IMR-90 (cell line): ENCODE measurements around the gene TMEM139. TPM values are rescaled to one million over a fixed set of nuclear protein-coding genes. Genes with fewer than 3 reads are reported as not detected.

Experiments used
- ATAC-seq: fragments of 200-7000 bp; cut with Tn5 transposase; 2 replicates; pipeline ENCODE4 v1.9.1; 2020; ENCODE audit warnings: low read depth, mild to moderate bottlenecking, moderate library complexity
- BruUV-seq: library from RNA; stranded (reverse); fragments of 400-500 nt; replicated peaks from 2 replicates; lab custom pipeline; 2021; lab: Mats Ljungman, UMichigan
- CTCF ChIA-PET: fragments of 300-600 bp; formaldehyde crosslinking; extraction: SDS; loops from one replicate; lab custom pipeline; 2021; ENCODE audit warnings: antibody characterized with exemption; lab: Yijun Ruan, JAX
- POLR2A ChIA-PET: fragments of 300-600 bp; sonication (Branson Sonifier 250); formaldehyde crosslinking; loops from one replicate; lab custom pipeline; 2022; ENCODE audit warnings: antibody characterized with exemption; ENCODE audit not compliant: unreplicated experiment; lab: Charles Lee
- DNase-seq: peaks from one replicate; pipeline ENCODE4 v3.0.0; 2013
- H2AFZ ChIP-seq: replicated peaks from 2 replicates; pipeline ENCODE3; 2013; ENCODE audit warnings: low read length, mild to moderate bottlenecking; ENCODE audit not compliant: poor library complexity
- H2AK5ac ChIP-seq: 2 replicates; pipeline ENCODE4 v1.6.1; 2013; ENCODE audit warnings: low read depth, low read length, inconsistent platforms
- H2AK9ac ChIP-seq: replicated peaks from 2 replicates; pipeline ENCODE3; 2013; ENCODE audit warnings: mild to moderate bottlenecking, low read depth, low read length, moderate library complexity; ENCODE audit not compliant: poor library complexity
- H2BK120ac ChIP-seq: 2 replicates; pipeline ENCODE4 v1.6.1; 2013; ENCODE audit warnings: low read depth, low read length, inconsistent platforms
- H2BK15ac ChIP-seq: 3 replicates; pipeline ENCODE4 v1.6.1; 2013; ENCODE audit warnings: low read depth, low read length, inconsistent platforms
- H2BK20ac ChIP-seq: 2 replicates; pipeline ENCODE4 v1.6.1; 2013; ENCODE audit warnings: low read depth, mild to moderate bottlenecking, inconsistent platforms, low read length, moderate library complexity
- H2BK5ac ChIP-seq: 2 replicates; pipeline ENCODE4 v1.6.1; 2013; ENCODE audit warnings: mild to moderate bottlenecking, low read depth, low read length, inconsistent platforms; ENCODE audit not compliant: poor library complexity, severe bottlenecking
- H3K14ac ChIP-seq: replicated peaks from 2 replicates; pipeline ENCODE4 v1.6.1; 2013; ENCODE audit warnings: low read depth, low read length, inconsistent platforms
- H3K18ac ChIP-seq: 2 replicates; pipeline ENCODE4 v1.6.1; 2013; ENCODE audit warnings: low read depth, low read length, control low read depth
- H3K23ac ChIP-seq: 2 replicates; pipeline ENCODE4 v1.6.1; 2013; ENCODE audit warnings: low read depth, low read length, inconsistent platforms
- H3K27ac ChIP-seq: 2 replicates; pipeline ENCODE4 v1.5.1; 2013; ENCODE audit warnings: mild to moderate bottlenecking, control low read depth, low read length; ENCODE audit not compliant: insufficient read depth
- H3K27me3 ChIP-seq: 2 replicates; pipeline ENCODE4 v1.6.1; 2013; ENCODE audit warnings: low read length; ENCODE audit not compliant: control insufficient read depth, insufficient read depth
- H3K36me3 ChIP-seq: 2 replicates; pipeline ENCODE4 v1.6.1; 2013; ENCODE audit warnings: low read length, mixed read lengths; ENCODE audit not compliant: control insufficient read depth, insufficient read depth
- H3K4ac ChIP-seq: 2 replicates; pipeline ENCODE4 v1.6.1; 2013; ENCODE audit warnings: low read depth, low read length, inconsistent platforms
- H3K4me1 ChIP-seq: 2 replicates; pipeline ENCODE4 v1.6.1; 2013; ENCODE audit warnings: low read length, mixed read lengths; ENCODE audit not compliant: control insufficient read depth, insufficient read depth
- H3K4me2 ChIP-seq: 2 replicates; pipeline ENCODE4 v1.6.1; 2013; ENCODE audit warnings: low read depth, mild to moderate bottlenecking, control low read depth, low read length, moderate library complexity
- H3K4me3 ChIP-seq: 2 replicates; pipeline ENCODE4 v1.5.1; 2013; ENCODE audit warnings: low read depth, mild to moderate bottlenecking, control low read depth, low read length, moderate library complexity; ENCODE audit not compliant: insufficient read depth
- H3K56ac ChIP-seq: 2 replicates; pipeline ENCODE4 v1.6.1; 2013; ENCODE audit warnings: low read length, inconsistent platforms; ENCODE audit not compliant: insufficient read depth; ENCODE audit errors: extremely low read depth
- H3K79me1 ChIP-seq, 2 experiments: 2 replicates each; pipeline ENCODE4 v1.6.1; 2013; ENCODE audit warnings: low read length in 2 of 2, inconsistent platforms in 1 of 2, low read depth in 1 of 2
- H3K9ac ChIP-seq: 2 replicates; pipeline ENCODE4 v1.6.1; 2013; ENCODE audit warnings: low read depth, low read length, control low read depth
- H3K9me1 ChIP-seq: 2 replicates; pipeline ENCODE4 v1.6.1; 2013; ENCODE audit warnings: low read length, inconsistent platforms; ENCODE audit not compliant: insufficient read depth
- H3K9me3 ChIP-seq: 2 replicates; pipeline ENCODE4 v1.6.1; 2013; ENCODE audit warnings: low read length; ENCODE audit not compliant: control insufficient read depth, insufficient read depth
- H4K20me1 ChIP-seq: 2 replicates; pipeline ENCODE4 v1.6.1; 2013; ENCODE audit warnings: low read length, inconsistent platforms; ENCODE audit not compliant: insufficient read depth
- H4K5ac ChIP-seq: 2 replicates; pipeline ENCODE4 v1.6.1; 2013; ENCODE audit warnings: mild to moderate bottlenecking, low read depth, low read length, control low read depth
- H4K8ac ChIP-seq, 2 experiments: 2 replicates each; pipeline ENCODE4 v1.6.1; 2013; ENCODE audit warnings: low read depth in 2 of 2, low read length in 2 of 2, control low read depth in 1 of 2, inconsistent platforms in 1 of 2
- H4K91ac ChIP-seq: 2 replicates; pipeline ENCODE4 v1.6.1; 2013; ENCODE audit warnings: low read depth, low read length, inconsistent platforms; ENCODE audit not compliant: insufficient read depth
- BHLHE40 ChIP-seq: fragments of 150-350 bp; IDR thresholded peaks from 2 replicates; pipeline ENCODE4 v1.6.1; 2016; ENCODE audit warnings: mild to moderate bottlenecking, low read depth, low read length
- CHD1 ChIP-seq: IDR thresholded peaks from 2 replicates; pipeline ENCODE4 v1.6.1; 2012; ENCODE audit warnings: low read depth, low read length, improper control_type of control experiment
- CTCF ChIP-seq: conservative IDR thresholded peaks from 2 replicates; pipeline ENCODE4 v1.5.1; 2012; ENCODE audit warnings: mild to moderate bottlenecking, low read depth, low read length, improper control_type of control experiment
- ELK1 ChIP-seq: fragments of 150-350 bp; IDR thresholded peaks from 2 replicates; pipeline ENCODE4 v1.6.1; 2016; ENCODE audit warnings: low read depth, mild to moderate bottlenecking, low read length, moderate library complexity, borderline replicate concordance
- FOS ChIP-seq: fragments of 150-350 bp; IDR thresholded peaks from 2 replicates; pipeline ENCODE4 v1.6.1; 2016; ENCODE audit warnings: low read depth, low read length
- MAFK ChIP-seq: IDR thresholded peaks from 2 replicates; pipeline ENCODE4 v1.6.1; 2012; ENCODE audit warnings: low read depth, low read length, improper control_type of control experiment
- MXI1 ChIP-seq: IDR thresholded peaks from 2 replicates; pipeline ENCODE4 v1.6.1; 2012; ENCODE audit warnings: low read depth, mild to moderate bottlenecking, low read length, moderate library complexity, borderline replicate concordance
- NFE2L2 ChIP-seq: fragments of 150-350 bp; IDR thresholded peaks from 2 replicates; pipeline ENCODE4 v1.6.1; 2016; ENCODE audit warnings: low read depth, mild to moderate bottlenecking, low read length
- POLR2A ChIP-seq: IDR thresholded peaks from 2 replicates; pipeline ENCODE4 v1.6.1; 2012; ENCODE audit warnings: mild to moderate bottlenecking, low read depth, low read length
- RAD21 ChIP-seq: IDR thresholded peaks from 2 replicates; pipeline ENCODE4 v1.6.1; 2012; ENCODE audit warnings: low read length, improper control_type of control experiment
- RCOR1 ChIP-seq: IDR thresholded peaks from 2 replicates; pipeline ENCODE4 v1.6.1; 2012; ENCODE audit warnings: mild to moderate bottlenecking, low read length, improper control_type of control experiment; ENCODE audit not compliant: insufficient replicate concordance
- RFX5 ChIP-seq: IDR thresholded peaks from 2 replicates; pipeline ENCODE4 v1.8.0; 2012; ENCODE audit warnings: low read depth, mild to moderate bottlenecking, low read length, moderate library complexity
- SMC3 ChIP-seq: fragments of 150-350 bp; IDR thresholded peaks from 2 replicates; pipeline ENCODE4 v1.6.1; 2016; ENCODE audit warnings: low read depth, mild to moderate bottlenecking, antibody characterized with exemption, low read length, moderate library complexity
- USF2 ChIP-seq: fragments of 150-350 bp; IDR thresholded peaks from 2 replicates; pipeline ENCODE4 v1.6.1; 2017; ENCODE audit warnings: mild to moderate bottlenecking, antibody characterized with exemption, low read length, low read depth
- WGBS, 2 experiments: methylation state at CpG; one replicate each; pipeline versions ENCODE4 v1.1.5 to v1.1.7; 2013; ENCODE audit warnings: missing lambda C conversion rate in 2 of 2; ENCODE audit not compliant: insufficient read length in 1 of 2; ENCODE audit errors: extremely low coverage in 2 of 2; 5-methylcytosine and 5-hydroxymethylcytosine counted together
- dilution Hi-C: fragments of 300-500 bp; cut with HindIII; formaldehyde crosslinking; loops from one replicate; pipeline ENCODE4 v1.14.3; 2018; ENCODE audit warnings: low sequenced_read_pairs; ENCODE audit not compliant: unreplicated experiment
- in situ Hi-C: fragments of 300-500 bp; cut with MboI; formaldehyde crosslinking; loops from 3 replicates; pipeline ENCODE4 v1.14.3; 2019; ENCODE audit warnings: low sequenced_read_pairs, inconsistent platforms, mixed read lengths
- intact Hi-C: fragments of 100-400 bp; cut with micrococcal nuclease; formaldehyde crosslinking; loops from 2 replicates; pipeline ENCODE4 v1.10.0; 2022
- polyA plus RNA-seq, 3 experiments: library from polyadenylated mRNA; depleted of rRNA; stranded (reverse); fragments of >200 nt; gene quantifications; 2 replicates each; pipeline ENCODE4 v1.2.3, GENCODE V29; 2012; ENCODE audit warnings: low replicate concordance in 1 of 3
- total RNA-seq: library from RNA; depleted of rRNA; stranded (reverse); fragments of >200 nt; gene quantifications from 2 replicates; pipeline ENCODE4 v1.2.3, GENCODE V29; 2012

Gene TMEM139
- total and polyA plus RNA-seq, 2 of the 4 experiments (the other 2 are of a cell fraction), result 0.07 TPM; not detected in 1

GRCh38 chr7:143282124-143282523 lies 2.6 kb upstream of the TMEM139 start:
- in situ Hi-C loops (no loop called here), dilution Hi-C loops (no loop called here), intact Hi-C loops (no loop called here)
- Histone ChIP-seq H3K79me1 (no peaks in the 10 kb centered on the region), H4K5ac (no peak overlapping the region), H3K14ac (no peak overlapping the region), H3K4me3 (no peak overlapping the region), H3K27me3 (no peaks in the 10 kb centered on the region), H2BK20ac (no peak overlapping the region), H3K23ac (no peak overlapping the region), H3K27ac (no peak overlapping the region), H2AK9ac (no peak overlapping the region), H3K9ac (no peak overlapping the region), H3K9me3 (no peaks in the 10 kb centered on the region), H3K56ac (no peak overlapping the region), H3K9me1 (no peaks in the 10 kb centered on the region), H2BK120ac (no peak overlapping the region), H3K4me2 (no peak overlapping the region), H3K18ac (no peak overlapping the region), H3K4me1 (no peaks in the 10 kb centered on the region), H4K91ac (no peak overlapping the region), H3K36me3 (no peaks in the 10 kb centered on the region), H2BK15ac (no peak overlapping the region), H4K8ac (no peak overlapping the region), H2AK5ac (no peak overlapping the region), H2AFZ (no peak overlapping the region), H2BK5ac (no peak overlapping the region), H4K20me1 (no peaks in the 10 kb centered on the region), H3K4ac (no peak overlapping the region)
- no peak for DNase-seq
- CTCF ChIA-PET, result interaction anchor here (0.6 kb wide), 1 partner anchor 9 kb away, joined by 4 read pairs; no protein-coding TSS in a partner anchor
- POLR2A ChIA-PET, result no interaction called here
- TF ChIP-seq BHLHE40 (no peak), SMC3 (no peak), NFE2L2 (no peak), FOS (no peak), RCOR1 (no peak), CHD1 (no peak), RFX5 (no peak), CTCF (no peak), POLR2A (no peak), MXI1 (no peak), ELK1 (no peak), MAFK (no peak), RAD21 (no peak), USF2 (no peak)
- no TSS peak for BruUV-seq
- no peak for ATAC-seq
- WGBS, 2 experiments, result no CpG with 5 or more reads among the region's 8 CpGs
